ENCODE data around the gene USF2. TPM values are rescaled to one million over a fixed set of nuclear protein-coding genes. Genes with fewer than 3 reads are reported as not detected.
A peak's percentile ranks its signal among the peaks of the same experiment; 100 is the strongest.

Gene USF2
- polyA plus RNA-seq, 4 donors = 74.7 to 127 (median 109) TPM

DNA sequence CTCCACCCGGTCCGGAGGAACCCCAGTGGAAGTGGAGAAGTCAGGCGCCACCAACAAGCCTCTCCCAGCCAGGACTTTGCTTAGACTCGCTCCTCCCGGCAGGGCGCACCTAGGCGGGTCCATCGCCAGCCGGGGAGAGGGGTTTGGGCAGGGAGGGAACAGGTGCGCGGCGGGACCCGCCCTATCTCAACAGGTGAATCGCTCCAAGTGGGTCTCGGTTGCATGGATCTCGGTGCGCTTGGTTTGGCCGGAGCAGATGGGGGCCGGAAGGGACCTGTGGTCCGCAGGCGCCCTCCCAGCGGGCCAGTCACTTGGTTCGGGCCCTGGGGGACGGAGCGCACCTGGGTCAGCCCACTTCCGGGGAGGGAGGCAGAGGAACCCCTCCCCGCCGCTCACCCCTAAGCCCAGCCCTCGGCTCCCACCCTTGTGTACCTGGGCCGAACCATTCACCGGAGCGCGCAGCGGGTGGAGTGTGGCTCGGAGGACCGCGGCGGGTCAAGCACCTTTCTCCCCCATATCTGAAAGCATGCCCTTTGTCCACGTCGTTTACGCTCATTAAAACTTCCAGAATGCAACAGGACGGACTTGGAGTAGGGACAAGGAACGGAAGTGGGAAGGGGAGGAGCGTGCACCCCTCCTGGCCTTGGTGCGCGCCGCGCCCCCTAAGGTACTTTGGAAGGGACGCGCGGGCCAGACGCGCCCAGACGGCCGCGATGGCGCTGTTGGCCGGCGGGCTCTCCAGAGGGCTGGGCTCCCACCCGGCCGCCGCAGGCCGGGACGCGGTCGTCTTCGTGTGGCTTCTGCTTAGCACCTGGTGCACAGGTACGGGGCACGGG lies 20.2 kb upstream of the USF2 start, which contains the start of gene LSR:
Gene LSR (plus strand): TSS at position 693 of the 836 bp plus-strand sequence. CDS start 21 bp downstream, at position 714.
- Histone ChIP-seq H3K4me1 (ENCODE audit: control insufficient read depth in 3 of 3, insufficient read depth in 2 of 3, low read depth in 1 of 3, low read length in 2 of 3) (peaks cover 0 to 19% (median 0%) of the 10 kb centered on the region in 3 donors), H3K36me3 (ENCODE audit: control insufficient read depth in 3 of 3, insufficient read depth in 2 of 3, low read depth in 1 of 3, low read length in 3 of 3) (peaks cover 0 to 29% (median 4%) of the 10 kb centered on the region in 3 donors), H3K27me3 (ENCODE audit: control insufficient read depth in 3 of 3, insufficient read depth in 3 of 3, low read length in 3 of 3) (no peaks in the 10 kb centered on the region), H3K4me3 (ENCODE audit: low read depth in 1 of 3, low read length in 3 of 3) (peak within 1 kb of the TSS; percentile 67 to 96 (median 94)), H3K9me3 (ENCODE audit: control insufficient read depth in 2 of 2, insufficient read depth in 1 of 2, low read depth in 1 of 2, low read length in 1 of 2) (no peaks in the 10 kb centered on the region), H3K27ac (ENCODE audit: low read depth in 1 of 3, low read length in 2 of 3) (peak within 1 kb of the TSS; percentile 94 to 96 (median 96))
- 1% methylated on average over 61 to 69 of the region's 69 CpGs for WGBS, 3 donors
- DNase-seq = peak; percentile 96 to 97
- FAIRE-seq = no peak

GRCh38 chr19:35249146-35249847 lies 19.5 kb upstream of the USF2 start:
- peak in 1 of 2 donors; percentile 64 for DNase-seq
- Histone ChIP-seq H3K36me3 (ENCODE audit: control insufficient read depth in 3 of 3, insufficient read depth in 2 of 3, low read depth in 1 of 3, low read length in 3 of 3) (peaks cover 0 to 36% (median 4%) of the 10 kb centered on the region in 3 donors), H3K9me3 (ENCODE audit: control insufficient read depth in 2 of 2, insufficient read depth in 1 of 2, low read depth in 1 of 2, low read length in 1 of 2) (no peaks in the 10 kb centered on the region), H3K27me3 (ENCODE audit: control insufficient read depth in 3 of 3, insufficient read depth in 3 of 3, low read length in 3 of 3) (no peaks in the 10 kb centered on the region), H3K27ac (ENCODE audit: low read depth in 1 of 3, low read length in 2 of 3) (peak overlapping the region; percentile 94 to 96 (median 96)), H3K4me1 (ENCODE audit: control insufficient read depth in 3 of 3, insufficient read depth in 2 of 3, low read depth in 1 of 3, low read length in 2 of 3) (peaks cover 0 to 19% (median 0%) of the 10 kb centered on the region in 3 donors), H3K4me3 (ENCODE audit: low read depth in 1 of 3, low read length in 3 of 3) (peak overlapping the region; percentile 67 to 96 (median 94))
- FAIRE-seq = no peak
- WGBS, 3 donors = 1 to 9% (median 8%) methylated on average over 37 to 39 of the region's 39 CpGs

DNA sequence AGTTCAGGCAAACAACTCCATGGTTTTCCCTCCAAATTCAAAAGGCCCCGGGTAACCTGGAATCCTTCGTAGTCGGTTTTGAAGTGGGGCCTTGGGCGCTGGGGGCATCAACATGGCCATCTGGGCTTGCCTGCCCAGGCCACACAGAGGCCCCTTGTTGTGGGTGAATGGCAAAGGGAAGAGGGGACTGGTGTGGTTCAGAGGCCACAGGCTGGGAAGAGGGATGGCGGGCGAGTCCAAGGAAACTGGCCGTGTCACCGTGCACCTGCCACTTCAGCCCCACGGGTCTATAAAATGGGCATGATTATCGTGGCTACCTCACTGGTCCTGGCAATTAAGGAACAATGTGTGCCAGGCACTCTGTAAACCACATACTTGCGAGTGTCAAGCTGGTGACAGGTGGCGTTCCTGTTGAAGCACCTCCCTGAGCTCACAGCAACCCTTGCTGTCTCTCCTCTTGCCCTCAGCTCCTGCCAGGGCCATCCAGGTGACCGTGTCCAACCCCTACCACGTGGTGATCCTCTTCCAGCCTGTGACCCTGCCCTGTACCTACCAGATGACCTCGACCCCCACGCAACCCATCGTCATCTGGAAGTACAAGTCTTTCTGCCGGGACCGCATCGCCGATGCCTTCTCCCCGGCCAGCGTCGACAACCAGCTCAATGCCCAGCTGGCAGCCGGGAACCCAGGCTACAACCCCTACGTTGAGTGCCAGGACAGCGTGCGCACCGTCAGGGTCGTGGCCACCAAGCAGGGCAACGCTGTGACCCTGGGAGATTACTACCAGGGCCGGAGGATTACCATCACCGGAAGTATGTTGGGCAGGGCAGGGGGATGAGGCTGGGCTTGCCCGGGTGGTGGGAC lies 18.7 kb upstream of the USF2 start:
- peak in 1 of 2 donors; percentile 20 for DNase-seq

DNA sequence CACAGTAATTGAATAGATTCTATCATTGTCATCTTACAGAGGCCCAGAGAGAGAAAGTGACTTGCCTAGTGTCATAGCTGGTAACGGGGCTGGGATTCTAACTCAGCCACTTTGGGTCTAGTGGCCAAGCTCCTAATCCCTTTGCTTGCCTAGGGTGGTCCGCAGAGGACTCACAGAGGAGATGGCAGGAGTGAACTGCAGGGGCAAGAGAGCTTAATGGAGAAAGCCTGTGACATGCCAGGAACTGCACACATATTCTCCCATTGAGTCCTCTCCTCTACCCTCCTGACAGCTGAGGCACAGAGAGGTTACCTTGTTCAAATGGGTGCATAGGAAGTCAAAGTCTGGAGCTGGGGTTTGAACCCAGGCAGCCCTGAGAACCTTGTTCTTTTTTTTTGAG lies 17.3 kb upstream of the USF2 start:
- no peak for FAIRE-seq
- H3K4me1 ChIP-seq (ENCODE audit: control insufficient read depth in 3 of 3, insufficient read depth in 2 of 3, low read depth in 1 of 3, low read length in 2 of 3) = peaks cover 0 to 19% (median 0%) of the 10 kb centered on the region in 3 donors
- WGBS, 3 donors = 80 to 85% (median 85%) methylated on average over 2 of the region's 2 CpGs

More for the DNA sequence above, 18.7 kb upstream of the USF2 start:
- no peaks in the 10 kb centered on the region for H3K27me3 ChIP-seq (ENCODE audit: control insufficient read depth in 3 of 3, insufficient read depth in 3 of 3, low read length in 3 of 3)
- WGBS, 3 donors = 61 to 79% (median 66%) methylated on average over 34 of the region's 34 CpGs
- H3K4me1 ChIP-seq (ENCODE audit: control insufficient read depth in 3 of 3, insufficient read depth in 2 of 3, low read depth in 1 of 3, low read length in 2 of 3) = peaks cover 0 to 19% (median 0%) of the 10 kb centered on the region in 3 donors
- peak overlapping the region in 2 of 3 donors; percentile 96 for H3K27ac ChIP-seq (ENCODE audit: low read depth in 1 of 3, low read length in 2 of 3)
- no peaks in the 10 kb centered on the region for H3K9me3 ChIP-seq (ENCODE audit: control insufficient read depth in 2 of 2, insufficient read depth in 1 of 2, low read depth in 1 of 2, low read length in 1 of 2)
- no peak for FAIRE-seq
- H3K36me3 ChIP-seq (ENCODE audit: control insufficient read depth in 3 of 3, insufficient read depth in 2 of 3, low read depth in 1 of 3, low read length in 3 of 3) = peaks cover 0 to 44% (median 8%) of the 10 kb centered on the region in 3 donors
- H3K4me3 ChIP-seq (ENCODE audit: low read depth in 1 of 3, low read length in 3 of 3) = peak overlapping the region; percentile 67 to 96 (median 94)

DNA sequence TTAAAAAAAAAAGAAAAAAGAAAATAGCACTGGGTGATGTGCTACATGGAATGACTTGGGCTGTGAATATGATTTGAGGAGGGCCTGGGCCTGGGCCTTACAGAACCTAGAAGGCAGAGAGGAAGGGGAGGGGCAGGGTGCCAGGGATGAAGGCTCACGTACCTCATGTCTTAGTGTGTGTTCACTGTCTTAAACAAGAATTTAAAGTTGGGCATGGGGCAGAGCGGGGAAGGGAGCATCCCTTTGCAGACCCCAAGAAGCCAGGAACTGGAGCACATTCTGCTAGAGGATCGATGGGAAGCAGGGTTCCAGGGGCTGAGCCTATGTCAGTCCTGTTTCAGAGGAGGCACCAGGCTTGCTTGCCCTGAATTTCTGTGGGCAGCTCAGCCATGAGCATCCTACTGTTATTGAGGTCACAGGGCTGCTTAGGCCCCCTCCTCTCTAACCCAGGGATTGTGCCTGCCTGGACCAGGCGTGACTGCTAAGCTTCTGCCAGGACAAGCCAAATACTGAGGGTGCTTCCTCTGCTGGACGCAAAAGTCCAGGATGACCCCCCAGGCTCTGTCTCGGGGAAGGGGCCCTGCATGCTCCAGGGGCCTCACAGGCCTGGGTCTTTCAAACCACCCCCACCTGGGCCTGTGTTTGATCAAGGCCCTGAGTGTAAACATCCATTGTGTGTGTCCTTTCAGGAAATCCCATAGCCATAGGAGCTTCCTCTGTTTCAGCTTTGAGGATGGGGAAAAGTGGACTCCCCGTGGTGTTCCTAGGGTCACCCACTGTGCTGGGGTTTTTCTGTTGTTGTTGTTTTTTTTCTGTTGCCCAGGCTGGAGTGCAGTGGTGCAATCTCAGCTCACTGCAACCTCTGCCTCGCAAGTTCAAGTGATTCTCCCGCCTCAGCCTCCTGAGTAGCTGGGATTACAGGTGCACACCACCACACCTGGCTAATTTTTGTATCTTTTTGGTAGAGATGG lies 15.2 kb upstream of the USF2 start:
- Histone ChIP-seq H3K4me1 (ENCODE audit: control insufficient read depth in 3 of 3, insufficient read depth in 2 of 3, low read depth in 1 of 3, low read length in 2 of 3) (peaks cover 0 to 13% (median 0%) of the 10 kb centered on the region in 3 donors), H3K36me3 (ENCODE audit: control insufficient read depth in 3 of 3, insufficient read depth in 2 of 3, low read depth in 1 of 3, low read length in 3 of 3) (peaks cover 0 to 68% (median 8%) of the 10 kb centered on the region in 3 donors), H3K27me3 (ENCODE audit: control insufficient read depth in 3 of 3, insufficient read depth in 3 of 3, low read length in 3 of 3) (no peaks in the 10 kb centered on the region), H3K4me3 (ENCODE audit: low read depth in 1 of 3, low read length in 3 of 3) (no peak overlapping the region), H3K27ac (ENCODE audit: low read depth in 1 of 3, low read length in 2 of 3) (no peak overlapping the region), H3K9me3 (ENCODE audit: control insufficient read depth in 2 of 2, insufficient read depth in 1 of 2, low read depth in 1 of 2, low read length in 1 of 2) (no peaks in the 10 kb centered on the region)
- no peak for FAIRE-seq
- WGBS, 3 donors = 79 to 87% (median 86%) methylated on average over 9 of the region's 9 CpGs
- no peak for DNase-seq

More for the DNA sequence above, 17.3 kb upstream of the USF2 start:
- Histone ChIP-seq H3K36me3 (ENCODE audit: control insufficient read depth in 3 of 3, insufficient read depth in 2 of 3, low read depth in 1 of 3, low read length in 3 of 3) (peaks cover 0 to 51% (median 8%) of the 10 kb centered on the region in 3 donors), H3K9me3 (ENCODE audit: control insufficient read depth in 2 of 2, insufficient read depth in 1 of 2, low read depth in 1 of 2, low read length in 1 of 2) (no peaks in the 10 kb centered on the region), H3K27ac (ENCODE audit: low read depth in 1 of 3, low read length in 2 of 3) (no peak overlapping the region), H3K4me3 (ENCODE audit: low read depth in 1 of 3, low read length in 3 of 3) (no peak overlapping the region), H3K27me3 (ENCODE audit: control insufficient read depth in 3 of 3, insufficient read depth in 3 of 3, low read length in 3 of 3) (no peaks in the 10 kb centered on the region)
- DNase-seq = no peak

DNA sequence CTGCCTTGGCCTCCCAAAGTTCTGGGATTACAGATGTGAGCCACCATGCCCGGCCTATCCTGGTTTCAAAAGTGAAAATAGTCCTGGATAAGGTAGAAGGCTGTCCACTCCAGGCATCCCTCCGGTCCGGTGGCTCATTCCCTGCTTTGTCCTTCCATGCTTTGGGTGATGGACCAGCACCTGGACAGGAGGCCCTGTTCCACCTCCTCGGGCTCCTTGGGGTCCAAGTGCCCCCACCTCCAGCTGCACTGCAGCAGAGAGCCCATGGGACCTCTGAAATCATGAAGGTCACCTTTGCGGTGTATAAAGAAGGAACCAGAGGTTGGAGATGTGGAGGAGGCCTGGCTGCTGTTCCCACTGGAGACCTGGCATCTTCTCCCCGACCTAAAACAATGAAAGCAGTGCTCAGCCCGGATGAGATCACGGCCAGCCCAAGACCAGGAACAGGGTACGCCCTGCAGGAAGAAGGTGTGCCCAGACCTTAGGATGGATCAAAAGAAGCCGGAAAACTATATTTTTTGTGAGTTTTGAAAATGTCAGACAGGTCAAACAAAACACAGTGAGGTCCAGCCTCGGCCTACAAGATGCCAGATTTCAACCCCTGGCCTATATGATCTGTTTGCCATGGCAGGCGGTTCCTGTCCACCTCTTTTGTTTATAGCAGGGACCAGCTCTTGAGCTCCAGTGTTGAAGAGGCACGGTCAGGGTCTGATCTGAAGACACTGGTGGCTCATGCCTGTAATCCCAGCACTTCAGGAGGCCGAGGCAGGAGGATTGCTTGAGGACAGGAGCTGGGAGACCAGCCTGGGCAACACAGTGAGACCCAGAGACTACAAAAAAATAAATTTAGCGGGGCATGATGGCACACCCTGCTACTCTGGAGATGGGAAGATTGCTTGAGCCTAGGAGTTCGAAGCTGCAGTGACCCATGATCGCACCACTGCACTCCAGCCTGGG lies 14.1 kb upstream of the USF2 start:
- Histone ChIP-seq H3K4me3 (ENCODE audit: low read depth in 1 of 3, low read length in 3 of 3) (no peak overlapping the region), H3K27ac (ENCODE audit: low read depth in 1 of 3, low read length in 2 of 3) (no peak overlapping the region), H3K9me3 (ENCODE audit: control insufficient read depth in 2 of 2, insufficient read depth in 1 of 2, low read depth in 1 of 2, low read length in 1 of 2) (no peaks in the 10 kb centered on the region), H3K36me3 (ENCODE audit: control insufficient read depth in 3 of 3, insufficient read depth in 2 of 3, low read depth in 1 of 3, low read length in 3 of 3) (peaks cover 0 to 77% (median 8%) of the 10 kb centered on the region in 3 donors), H3K27me3 (ENCODE audit: control insufficient read depth in 3 of 3, insufficient read depth in 3 of 3, low read length in 3 of 3) (no peaks in the 10 kb centered on the region), H3K4me1 (ENCODE audit: control insufficient read depth in 3 of 3, insufficient read depth in 2 of 3, low read depth in 1 of 3, low read length in 2 of 3) (peaks cover 0 to 13% (median 0%) of the 10 kb centered on the region in 3 donors)
- FAIRE-seq (no peak), DNase-seq (no peak)
- WGBS, 3 donors = 90 to 92% (median 90%) methylated on average over 17 of the region's 17 CpGs
